Trophoblast cell (in vitro differentiated cells and primary cell): ENCODE results near the gene RTCA.

ENCODE experiments used
- DNase-seq, 2 donors: peaks; one replicate each; pipeline ENCODE4 v3.0.0-alpha.2; 2016
- H2AFZ ChIP-seq: 2 replicates; pipeline ENCODE4 v1.6.1; 2013; ENCODE audit warnings: low read length, moderate library complexity, mild to moderate bottlenecking; ENCODE audit not compliant: insufficient read depth, poor library complexity
- H2AK5ac ChIP-seq: 2 replicates; pipeline ENCODE4 v1.6.1; 2013; ENCODE audit warnings: mild to moderate bottlenecking, low read length
- H2BK120ac ChIP-seq: 2 replicates; pipeline ENCODE4 v1.6.1; 2013; ENCODE audit warnings: low read length, mild to moderate bottlenecking, moderate library complexity; ENCODE audit not compliant: insufficient read depth, poor library complexity
- H2BK12ac ChIP-seq: 2 replicates; pipeline ENCODE4 v1.6.1; 2013; ENCODE audit warnings: mild to moderate bottlenecking, low read length, moderate library complexity
- H2BK5ac ChIP-seq: 2 replicates; pipeline ENCODE4 v1.6.1; 2013; ENCODE audit warnings: low read length, low read depth, moderate library complexity, mild to moderate bottlenecking; ENCODE audit not compliant: poor library complexity
- H3K14ac ChIP-seq: 2 replicates; pipeline ENCODE4 v1.6.1; 2013; ENCODE audit warnings: mild to moderate bottlenecking, low read length
- H3K18ac ChIP-seq: 2 replicates; pipeline ENCODE4 v1.6.1; 2013; ENCODE audit warnings: mild to moderate bottlenecking, low read length
- H3K23ac ChIP-seq: 2 replicates; pipeline ENCODE4 v1.6.1; 2013; ENCODE audit warnings: low read length
- H3K27ac ChIP-seq: 2 replicates; pipeline ENCODE4 v1.5.1; 2013; ENCODE audit warnings: low read depth, mild to moderate bottlenecking, inconsistent platforms, low read length, moderate library complexity
- H3K27me3 ChIP-seq: 2 replicates; pipeline ENCODE4 v1.6.1; 2013; ENCODE audit warnings: inconsistent platforms, mild to moderate bottlenecking, low read length, moderate library complexity; ENCODE audit not compliant: insufficient read depth
- H3K36me3 ChIP-seq, 2 experiments: 1 replicate in 1 of 2; 2 replicates in 1 of 2; pipeline ENCODE4 v1.6.1; 2013; ENCODE audit warnings: low read length in 2 of 2, mild to moderate bottlenecking in 2 of 2, moderate library complexity in 1 of 2; ENCODE audit not compliant: insufficient read depth in 2 of 2, control insufficient read depth in 1 of 2
- H3K4ac ChIP-seq: 2 replicates; pipeline ENCODE4 v1.6.1; 2013; ENCODE audit warnings: low read depth, mild to moderate bottlenecking, low read length, moderate library complexity
- H3K4me1 ChIP-seq, 2 experiments: 1 replicate in 1 of 2; 2 replicates in 1 of 2; pipeline ENCODE4 v1.6.1; 2013; ENCODE audit warnings: low read length in 2 of 2, mild to moderate bottlenecking in 2 of 2, moderate library complexity in 1 of 2; ENCODE audit not compliant: insufficient read depth in 2 of 2, control insufficient read depth in 1 of 2
- H3K4me2 ChIP-seq: 2 replicates; pipeline ENCODE4 v1.6.1; 2013; ENCODE audit warnings: inconsistent platforms, mild to moderate bottlenecking, low read length, moderate library complexity
- H3K4me3 ChIP-seq: 2 replicates; pipeline ENCODE4 v1.5.1; 2013; ENCODE audit warnings: mild to moderate bottlenecking, low read depth, low read length, inconsistent platforms
- H3K79me1 ChIP-seq: one replicate; pipeline ENCODE4 v1.6.1; 2013; ENCODE audit warnings: low read length
- H3K79me2 ChIP-seq: 2 replicates; pipeline ENCODE4 v1.6.1; 2013; ENCODE audit warnings: low read length, mild to moderate bottlenecking; ENCODE audit not compliant: control insufficient read depth, insufficient read depth, poor library complexity
- H3K9ac ChIP-seq: 2 replicates; pipeline ENCODE4 v1.6.1; 2013; ENCODE audit warnings: mild to moderate bottlenecking, low read length
- H3K9me3 ChIP-seq: 2 replicates; pipeline ENCODE4 v1.6.1; 2013; ENCODE audit warnings: low read depth, mild to moderate bottlenecking, control low read depth, inconsistent platforms, low read length; ENCODE audit not compliant: insufficient read depth
- H4K12ac ChIP-seq: 2 replicates; pipeline ENCODE4 v1.6.1; 2013; ENCODE audit warnings: low read depth, mild to moderate bottlenecking, low read length, moderate library complexity
- H4K8ac ChIP-seq: 2 replicates; pipeline ENCODE4 v1.6.1; 2013; ENCODE audit warnings: low read depth, mild to moderate bottlenecking, low read length, moderate library complexity
- H4K91ac ChIP-seq: one replicate; pipeline ENCODE4 v1.6.1; 2013; ENCODE audit warnings: low read depth, mild to moderate bottlenecking, low read length, moderate library complexity
- WGBS: extraction: QIAGEN DNeasy Blood & Tissue Kit; methylation state at CpG from one replicate; pipeline ENCODE4 v1.1.7; 2013; ENCODE audit warnings: missing lambda C conversion rate; ENCODE audit not compliant: insufficient read length, insufficient coverage; ENCODE audit errors: extremely low coverage; 5-methylcytosine and 5-hydroxymethylcytosine counted together

RTCA gene

GRCh38 chr1:100305954-100306353 lies 39.9 kb downstream of the RTCA start:
- Histone ChIP-seq H3K79me1 (no peaks in the 10 kb centered on the region), H3K9ac (no peak overlapping the region), H3K18ac (no peak overlapping the region), H2BK120ac (no peak overlapping the region), H2BK5ac (no peak overlapping the region), H3K14ac (no peak overlapping the region), H3K36me3 (no peaks in the 10 kb centered on the region), H2AK5ac (no peak overlapping the region), H3K4ac (no peak overlapping the region), H3K4me3 (no peak overlapping the region), H3K23ac (no peak overlapping the region), H3K4me1 (no peaks in the 10 kb centered on the region), H3K27me3 (no peaks in the 10 kb centered on the region), H2AFZ (no peak overlapping the region), H3K9me3 (no peaks in the 10 kb centered on the region), H3K4me2 (no peak overlapping the region), H4K8ac (no peak overlapping the region), H3K79me2 (no peaks in the 10 kb centered on the region), H4K12ac (no peak overlapping the region), H2BK12ac (no peak overlapping the region), H3K27ac (no peak overlapping the region), H4K91ac (no peak overlapping the region)
- no CpG with 5 or more reads among the region's 3 CpGs for WGBS
- DNase-seq, result no peak

GRCh38 chr1:100306735-100307313 lies 40.8 kb downstream of the RTCA start:
- no peak overlapping the region for H4K91ac ChIP-seq
- no peaks in the 10 kb centered on the region for H3K36me3 ChIP-seq
- H4K12ac ChIP-seq, result no peak overlapping the region
- H3K9ac ChIP-seq, result no peak overlapping the region
- no peak overlapping the region for H3K27ac ChIP-seq
- H4K8ac ChIP-seq, result no peak overlapping the region
- no peak overlapping the region for H2AK5ac ChIP-seq
- H3K9me3 ChIP-seq, result no peaks in the 10 kb centered on the region
- H3K4me1 ChIP-seq, result no peaks in the 10 kb centered on the region
- H3K4ac ChIP-seq, result no peak overlapping the region
- no peak for DNase-seq
- no peak overlapping the region for H3K4me3 ChIP-seq
- no peak overlapping the region for H3K4me2 ChIP-seq
- WGBS, result no CpG with 5 or more reads among the region's 2 CpGs
- H3K14ac ChIP-seq, result no peak overlapping the region
- H2BK5ac ChIP-seq, result no peak overlapping the region
- H2AFZ ChIP-seq, result no peak overlapping the region
- H2BK120ac ChIP-seq, result no peak overlapping the region
- H2BK12ac ChIP-seq, result no peak overlapping the region
- H3K79me1 ChIP-seq, result no peaks in the 10 kb centered on the region
- H3K18ac ChIP-seq, result no peak overlapping the region
- H3K23ac ChIP-seq, result no peak overlapping the region
- no peaks in the 10 kb centered on the region for H3K27me3 ChIP-seq
- H3K79me2 ChIP-seq, result no peaks in the 10 kb centered on the region

GRCh38 chr1:100308777-100309176 lies 42.8 kb downstream of the RTCA start:
- Histone ChIP-seq H3K27me3 (no peaks in the 10 kb centered on the region), H3K4me3 (no peak overlapping the region), H3K14ac (no peak overlapping the region), H3K9ac (no peak overlapping the region), H3K4me1 (no peaks in the 10 kb centered on the region), H3K9me3 (no peaks in the 10 kb centered on the region), H4K8ac (no peak overlapping the region), H4K12ac (no peak overlapping the region), H3K23ac (no peak overlapping the region), H3K36me3 (no peaks in the 10 kb centered on the region), H3K27ac (no peak overlapping the region), H2AFZ (no peak overlapping the region), H2BK5ac (no peak overlapping the region), H4K91ac (no peak overlapping the region), H3K18ac (no peak overlapping the region), H2BK120ac (no peak overlapping the region), H3K4me2 (no peak overlapping the region), H2AK5ac (no peak overlapping the region), H3K79me2 (no peaks in the 10 kb centered on the region), H3K4ac (no peak overlapping the region), H3K79me1 (no peaks in the 10 kb centered on the region), H2BK12ac (no peak overlapping the region)
- DNase-seq, result no peak
- no CpG with 5 or more reads among the region's 2 CpGs for WGBS

GRCh38 chr1:100309863-100310262 lies 43.8 kb downstream of the RTCA start:
- Histone ChIP-seq H3K4me2 (no peak overlapping the region), H3K27me3 (no peaks in the 10 kb centered on the region), H3K14ac (no peak overlapping the region), H3K36me3 (no peaks in the 10 kb centered on the region), H3K4me1 (no peaks in the 10 kb centered on the region), H2BK120ac (no peak overlapping the region), H2AFZ (no peak overlapping the region), H3K9ac (no peak overlapping the region), H3K79me1 (no peaks in the 10 kb centered on the region), H4K12ac (no peak overlapping the region), H4K91ac (no peak overlapping the region), H4K8ac (no peak overlapping the region), H3K4me3 (no peak overlapping the region), H3K23ac (no peak overlapping the region), H2BK5ac (no peak overlapping the region), H3K9me3 (no peaks in the 10 kb centered on the region), H2AK5ac (no peak overlapping the region), H3K27ac (no peak overlapping the region), H3K18ac (no peak overlapping the region), H3K79me2 (no peaks in the 10 kb centered on the region), H3K4ac (no peak overlapping the region), H2BK12ac (no peak overlapping the region)
- no peak for DNase-seq
